HEK293 (cell line): ENCODE data around the gene ESRRA.

ENCODE experiments used
- AEBP2 ChIP-seq: fragments of 450-650 bp; formaldehyde crosslinking; IDR thresholded peaks from 2 replicates; pipeline ENCODE4 v1.5.1; 2016; ENCODE audit warnings: missing biosample characterization, missing genetic modification characterization, borderline replicate concordance
- HOXC10 ChIP-seq: sonication (generic); formaldehyde crosslinking; IDR thresholded peaks from 2 replicates; pipeline ENCODE4 v1.8.1; 2023; ENCODE audit warnings: mild to moderate bottlenecking, missing genetic modification reagents
- KLF7 ChIP-seq: fragments of 450-650 bp; formaldehyde crosslinking; IDR thresholded peaks from 2 replicates; pipeline ENCODE4 v1.5.1; 2016; ENCODE audit warnings: missing biosample characterization, missing genetic modification characterization, borderline replicate concordance
- MYNN ChIP-seq: fragments of 450-650 bp; formaldehyde crosslinking; IDR thresholded peaks from 2 replicates; pipeline ENCODE4 v1.5.1; 2016; ENCODE audit warnings: missing biosample characterization, missing genetic modification characterization, borderline replicate concordance
- PRDM6 ChIP-seq: fragments of 450-650 bp; formaldehyde crosslinking; IDR thresholded peaks from 2 replicates; pipeline ENCODE4 v1.5.1; 2017; ENCODE audit warnings: missing biosample characterization, missing genetic modification characterization
- YY1 ChIP-seq: fragments of 450-650 bp; formaldehyde crosslinking; IDR thresholded peaks from 2 replicates; pipeline ENCODE4 v1.5.1; 2018; ENCODE audit warnings: missing biosample characterization, missing genetic modification characterization
- ZBTB49 ChIP-seq: fragments of 450-650 bp; formaldehyde crosslinking; IDR thresholded peaks from 2 replicates; pipeline ENCODE4 v1.5.1; 2016; ENCODE audit warnings: missing biosample characterization, missing genetic modification characterization, low read depth
- ZBTB7A ChIP-seq: fragments of 450-650 bp; formaldehyde crosslinking; IDR thresholded peaks from 2 replicates; pipeline ENCODE4 v1.5.1; 2016; ENCODE audit warnings: low read depth, missing biosample characterization, missing genetic modification characterization
- ZNF184 ChIP-seq: fragments of 450-650 bp; IDR thresholded peaks from 2 replicates; pipeline ENCODE4 v1.5.1; 2018; ENCODE audit warnings: missing biosample characterization, mild to moderate bottlenecking, missing genetic modification characterization
- ZNF202 ChIP-seq: fragments of 450-650 bp; formaldehyde crosslinking; IDR thresholded peaks from 2 replicates; pipeline ENCODE4 v1.5.1; 2016; ENCODE audit warnings: missing biosample characterization, missing genetic modification characterization, borderline replicate concordance
- ZNF266 ChIP-seq: fragments of 450-650 bp; formaldehyde crosslinking; IDR thresholded peaks from 2 replicates; pipeline ENCODE4 v1.5.1; 2016; ENCODE audit warnings: missing biosample characterization, missing genetic modification characterization, low read depth
- ZNF280D ChIP-seq: fragments of 450-650 bp; formaldehyde crosslinking; IDR thresholded peaks from 2 replicates; pipeline ENCODE4 v1.5.1; 2016; ENCODE audit warnings: missing biosample characterization, missing genetic modification characterization
- ZNF302 ChIP-seq: fragments of 450-650 bp; formaldehyde crosslinking; IDR thresholded peaks from 2 replicates; pipeline ENCODE4 v1.5.1; 2016; ENCODE audit warnings: missing biosample characterization, missing genetic modification characterization, low read depth
- ZNF350 ChIP-seq: fragments of 450-650 bp; formaldehyde crosslinking; IDR thresholded peaks from 2 replicates; pipeline ENCODE4 v1.5.0; 2017; ENCODE audit warnings: missing biosample characterization, mild to moderate bottlenecking, missing genetic modification characterization
- ZNF366 ChIP-seq: fragments of 450-650 bp; formaldehyde crosslinking; conservative IDR thresholded peaks from 2 replicates; pipeline ENCODE4 v1.5.1; 2016; ENCODE audit warnings: missing biosample characterization, missing genetic modification characterization
- ZNF433 ChIP-seq: fragments of 450-650 bp; formaldehyde crosslinking; IDR thresholded peaks from 2 replicates; pipeline ENCODE4 v1.5.1; 2016; ENCODE audit warnings: missing biosample characterization, missing genetic modification characterization, low read depth
- ZNF548 ChIP-seq: fragments of 450-650 bp; formaldehyde crosslinking; IDR thresholded peaks from 2 replicates; pipeline ENCODE4 v1.5.1; 2016; ENCODE audit warnings: missing biosample characterization, missing genetic modification characterization
- ZNF549 ChIP-seq: fragments of 450-650 bp; IDR thresholded peaks from 2 replicates; pipeline ENCODE4 v1.5.1; 2018; ENCODE audit warnings: missing biosample characterization, missing genetic modification characterization, mild to moderate bottlenecking, inconsistent platforms, moderate library complexity
- ZNF560 ChIP-seq: fragments of 450-650 bp; formaldehyde crosslinking; IDR thresholded peaks from 2 replicates; pipeline ENCODE4 v1.5.1; 2017; ENCODE audit warnings: missing biosample characterization, missing genetic modification characterization, borderline replicate concordance
- ZNF571 ChIP-seq: fragments of 450-650 bp; formaldehyde crosslinking; IDR thresholded peaks from 2 replicates; pipeline ENCODE4 v1.5.0; 2017; ENCODE audit warnings: missing biosample characterization, missing genetic modification characterization
- ZNF596 ChIP-seq: fragments of 450-650 bp; IDR thresholded peaks from 2 replicates; pipeline ENCODE4 v1.5.0; 2018; ENCODE audit warnings: missing biosample characterization, mild to moderate bottlenecking, missing genetic modification characterization, moderate library complexity
- ZNF629 ChIP-seq: fragments of 450-650 bp; formaldehyde crosslinking; IDR thresholded peaks from 2 replicates; pipeline ENCODE4 v1.5.1; 2017; ENCODE audit warnings: missing biosample characterization, missing genetic modification characterization
- ZNF639 ChIP-seq: fragments of 450-650 bp; formaldehyde crosslinking; IDR thresholded peaks from 2 replicates; pipeline ENCODE4 v1.5.1; 2016; ENCODE audit warnings: missing biosample characterization, missing genetic modification characterization
- ZNF645 ChIP-seq: fragments of 450-650 bp; formaldehyde crosslinking; IDR thresholded peaks from 2 replicates; pipeline ENCODE4; 2016; ENCODE audit warnings: missing biosample characterization, missing genetic modification characterization
- ZNF777 ChIP-seq: fragments of 450-650 bp; formaldehyde crosslinking; IDR thresholded peaks from 2 replicates; pipeline ENCODE4 v1.5.1; 2017; ENCODE audit warnings: missing biosample characterization, missing genetic modification characterization, borderline replicate concordance
- ZNF837 ChIP-seq: fragments of 450-650 bp; formaldehyde crosslinking; IDR thresholded peaks from 2 replicates; pipeline ENCODE4 v1.5.1; 2016; ENCODE audit warnings: missing biosample characterization, missing genetic modification characterization
- ZSCAN4 ChIP-seq: fragments of 450-650 bp; formaldehyde crosslinking; IDR thresholded peaks from 2 replicates; pipeline ENCODE4 v1.5.1; 2017; ENCODE audit warnings: missing biosample characterization, missing genetic modification characterization

ESRRA gene

GRCh38 chr11:64304316-64305072 lies 830 bp upstream of the ESRRA start (continued):
- TF ChIP-seq ZNF645 (tag by site-specific recombination) (no peak), ZNF302 (tag by site-specific recombination) (no peak), KLF7 (tag by site-specific recombination) (no peak), ZNF433 (tag by site-specific recombination) (no peak), ZNF837 (tag by site-specific recombination) (no peak), ZNF549 (tag by site-specific recombination) (no peak), ZNF548 (no peak), ZNF280D (no peak), ZNF202 (tag by site-specific recombination) (no peak), HOXC10 (CRISPR knock-in tag) (no peak), ZBTB49 (tag by site-specific recombination) (no peak), ZNF629 (tag by site-specific recombination) (peak; percentile 19; the same call in 1 of the 2 replicates), YY1 (tag by site-specific recombination) (no peak), ZBTB7A (tag by site-specific recombination) (no peak; the same call in 1 of the 2 replicates), AEBP2 (tag by site-specific recombination) (no peak), ZNF571 (no peak), ZNF350 (tag by site-specific recombination) (no peak), ZNF366 (tag by site-specific recombination) (no peak), ZNF266 (tag by site-specific recombination) (no peak), ZNF777 (no peak), MYNN (tag by site-specific recombination) (no peak), PRDM6 (tag by site-specific recombination) (no peak), ZNF596 (no peak), ZNF560 (no peak), ZSCAN4 (tag by site-specific recombination) (no peak), ZNF639 (tag by site-specific recombination) (no peak), ZNF184 (tag by site-specific recombination) (no peak)
